Neural progenitor cell (in vitro differentiated cells): Measurements from ENCODE around the gene EDN3.

Experiments
- EZH2 ChIP-seq: fragments of 200-600 bp; sonication (generic); IDR thresholded peaks from 2 replicates; pipeline ENCODE4 v1.6.1; 2017; ENCODE audit warnings: antibody characterized with exemption, mild to moderate bottlenecking, moderate library complexity
- EZH2phosphoT487 ChIP-seq: fragments of 200-600 bp; sonication (generic); IDR thresholded peaks from 2 replicates; pipeline ENCODE4 v1.6.1; 2017; ENCODE audit warnings: antibody characterized with exemption
- TF ChIP-seq, protein P1 (sequence below): fragments of 200-600 bp; sonication (generic); IDR thresholded peaks from 2 replicates; pipeline ENCODE4 v1.5.1; 2017; ENCODE audit warnings: antibody characterized with exemption, mild to moderate bottlenecking

GRCh38 chr20:59253779-59254319 is 46.6 kb upstream of the EDN3 start:
- no peak for TF ChIP-seq EZH2
- no peak for TF ChIP-seq EZH2phosphoT487
- TF ChIP-seq, protein P1, sequence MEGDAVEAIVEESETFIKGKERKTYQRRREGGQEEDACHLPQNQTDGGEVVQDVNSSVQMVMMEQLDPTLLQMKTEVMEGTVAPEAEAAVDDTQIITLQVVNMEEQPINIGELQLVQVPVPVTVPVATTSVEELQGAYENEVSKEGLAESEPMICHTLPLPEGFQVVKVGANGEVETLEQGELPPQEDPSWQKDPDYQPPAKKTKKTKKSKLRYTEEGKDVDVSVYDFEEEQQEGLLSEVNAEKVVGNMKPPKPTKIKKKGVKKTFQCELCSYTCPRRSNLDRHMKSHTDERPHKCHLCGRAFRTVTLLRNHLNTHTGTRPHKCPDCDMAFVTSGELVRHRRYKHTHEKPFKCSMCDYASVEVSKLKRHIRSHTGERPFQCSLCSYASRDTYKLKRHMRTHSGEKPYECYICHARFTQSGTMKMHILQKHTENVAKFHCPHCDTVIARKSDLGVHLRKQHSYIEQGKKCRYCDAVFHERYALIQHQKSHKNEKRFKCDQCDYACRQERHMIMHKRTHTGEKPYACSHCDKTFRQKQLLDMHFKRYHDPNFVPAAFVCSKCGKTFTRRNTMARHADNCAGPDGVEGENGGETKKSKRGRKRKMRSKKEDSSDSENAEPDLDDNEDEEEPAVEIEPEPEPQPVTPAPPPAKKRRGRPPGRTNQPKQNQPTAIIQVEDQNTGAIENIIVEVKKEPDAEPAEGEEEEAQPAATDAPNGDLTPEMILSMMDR = no peak
